HG02763 (cell line): Measurements from ENCODE around the gene TAPT1.

ENCODE experiments used
- ATAC-seq: cut with Tn5 transposase; IDR thresholded peaks from one replicate; pipeline ENCODE4 v1.9.1; 2021; ENCODE audit warnings: mild to moderate bottlenecking, moderate library complexity; ENCODE audit not compliant: unreplicated experiment

The TAPT1 gene

GRCh38 chr4:16250661-16251365 is 24.5 kb upstream of the TAPT1 start:
- ATAC-seq = no peak

DNA sequence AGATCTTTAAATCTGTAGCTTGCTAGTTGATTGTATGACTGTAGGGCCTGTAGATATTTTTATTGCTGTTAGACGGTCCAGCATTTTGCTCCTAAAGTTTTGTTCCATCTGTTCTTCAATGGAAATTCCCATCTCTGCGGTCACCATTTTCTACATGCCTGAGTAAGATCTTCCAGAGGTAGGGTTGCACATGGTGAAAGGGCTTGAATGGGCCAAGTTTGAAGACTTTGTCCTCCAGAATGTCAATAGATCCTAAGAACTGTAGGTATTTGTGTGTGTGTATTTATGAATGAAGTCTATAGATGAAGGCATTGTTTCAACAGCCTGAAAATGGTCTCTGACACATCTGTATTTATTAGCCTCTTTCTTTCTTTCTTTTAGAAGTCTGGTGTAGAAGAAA is 22.3 kb upstream of the TAPT1 start:
- ATAC-seq = no peak

DNA sequence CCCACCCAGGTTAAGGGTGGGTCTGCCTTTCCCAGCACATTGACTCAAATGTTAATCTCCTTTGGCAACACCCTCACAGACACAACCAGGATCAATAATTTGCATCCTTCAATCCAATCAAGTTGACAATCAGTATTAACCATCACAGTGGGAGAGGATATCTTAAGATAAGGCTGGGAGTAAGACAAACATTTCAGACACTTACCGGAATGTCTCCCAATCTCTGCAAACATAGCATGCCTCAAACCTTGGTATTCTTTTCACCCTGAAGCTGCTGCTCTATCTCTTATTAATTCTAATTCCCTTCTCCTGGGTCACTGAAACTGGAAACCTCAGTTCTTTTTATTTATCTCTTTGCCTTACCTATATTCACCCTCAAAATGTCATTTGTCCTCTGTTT is 19.0 kb upstream of the TAPT1 start:
- no peak for ATAC-seq

GRCh38 chr4:16243285-16243684 is 17.0 kb upstream of the TAPT1 start:
- no peak for ATAC-seq

GRCh38 chr4:16240300-16240699 is 14.0 kb upstream of the TAPT1 start:
- ATAC-seq = no peak

DNA sequence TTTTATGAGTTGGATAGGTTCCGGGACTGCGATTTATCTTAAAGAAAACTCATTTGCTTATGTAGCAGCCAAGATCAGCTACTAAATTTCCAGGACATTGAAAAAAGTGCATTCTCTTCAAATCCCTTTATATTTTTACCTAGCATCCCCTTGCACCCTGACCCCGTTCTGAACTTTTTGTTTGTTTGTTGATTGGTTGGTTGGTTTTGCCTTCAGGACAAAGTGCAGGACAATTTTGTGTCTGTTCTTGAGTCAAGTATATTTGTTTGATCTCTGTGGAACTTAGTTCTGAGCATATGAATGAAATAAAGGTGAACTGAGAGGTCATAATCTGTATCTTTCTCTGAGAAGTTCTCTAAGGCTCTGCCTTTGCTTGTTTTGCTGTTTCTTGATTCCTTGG is 12.8 kb upstream of the TAPT1 start:
- ATAC-seq = no peak

DNA sequence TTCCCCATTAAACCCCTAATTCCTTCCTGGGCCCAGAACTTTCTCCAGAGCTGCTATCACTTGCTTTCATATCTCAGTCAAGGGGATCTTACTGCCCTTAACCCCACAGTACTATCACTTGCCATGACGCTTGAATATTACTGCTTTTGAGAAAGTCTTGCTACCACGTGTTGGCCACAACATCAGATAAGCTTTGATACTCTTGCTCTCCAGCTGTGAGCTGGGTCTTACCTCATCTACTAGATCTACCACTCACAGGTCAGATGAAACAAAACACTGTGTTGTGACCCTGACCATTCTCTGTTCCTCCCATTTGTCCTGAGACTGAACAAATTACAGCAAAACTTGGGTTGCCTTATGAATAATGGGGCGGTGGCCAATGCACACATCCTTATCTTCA is 12.1 kb upstream of the TAPT1 start:
- no peak for ATAC-seq

- ATAC-seq = no peak
Observed at GRCh38 chr4:16237715-16238114, 11.4 kb upstream of the TAPT1 start.

GRCh38 chr4:16236402-16237023 is 10.2 kb upstream of the TAPT1 start:
- ATAC-seq = no peak

- ATAC-seq = no peak
Observed at GRCh38 chr4:16235209-16235608, 8.9 kb upstream of the TAPT1 start.

DNA sequence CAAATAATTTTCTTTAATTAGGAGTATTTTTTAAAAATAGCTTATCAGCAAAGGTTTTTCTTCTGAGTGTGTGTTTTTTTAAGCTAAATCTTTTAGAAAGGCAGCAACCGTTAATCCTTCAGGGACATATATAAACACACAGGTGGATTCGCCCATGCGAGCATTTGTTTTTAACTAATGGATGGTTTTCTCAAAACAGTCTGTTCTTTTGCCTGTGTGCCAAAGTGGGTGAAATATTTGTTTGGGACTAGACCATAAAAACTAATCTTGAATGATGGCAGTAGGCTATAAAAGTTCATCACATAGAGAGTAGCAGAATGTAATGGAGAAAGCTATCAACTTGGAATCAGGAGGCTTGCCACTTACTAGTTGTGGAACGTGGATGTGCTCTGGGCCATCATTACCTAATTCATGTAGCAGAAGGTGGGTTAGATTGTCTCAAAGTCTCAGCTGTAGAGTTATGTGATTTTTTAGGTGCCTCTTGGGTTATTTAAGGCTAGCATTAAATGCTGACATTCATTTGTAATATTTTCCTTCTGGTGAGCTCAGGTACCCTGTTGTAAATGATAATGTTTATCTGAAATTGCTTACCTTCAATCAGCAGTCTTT is 7.4 kb upstream of the TAPT1 start:
- no peak for ATAC-seq

- ATAC-seq = no peak
Observed at GRCh38 chr4:16231570-16232245, 5.4 kb upstream of the TAPT1 start.

DNA sequence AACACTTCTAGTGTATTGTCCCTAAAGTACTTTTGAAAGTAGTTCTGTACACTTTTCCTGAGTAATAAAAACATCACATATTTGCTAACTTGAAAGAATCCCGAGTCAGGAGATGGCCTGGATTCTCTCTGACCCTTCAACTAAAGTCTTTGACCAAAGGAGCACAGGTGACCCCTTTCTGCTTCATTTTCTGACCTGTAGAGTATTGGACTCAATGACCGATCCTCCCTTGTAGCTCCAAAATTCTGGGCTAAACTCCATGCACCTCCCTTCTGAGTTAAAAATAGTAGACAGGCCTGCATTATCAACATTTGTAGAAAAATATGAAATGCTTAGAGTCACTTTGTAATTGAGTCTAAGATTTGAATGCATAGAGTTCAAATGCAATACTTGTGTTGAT is 4.0 kb upstream of the TAPT1 start:
- ATAC-seq = no peak

DNA sequence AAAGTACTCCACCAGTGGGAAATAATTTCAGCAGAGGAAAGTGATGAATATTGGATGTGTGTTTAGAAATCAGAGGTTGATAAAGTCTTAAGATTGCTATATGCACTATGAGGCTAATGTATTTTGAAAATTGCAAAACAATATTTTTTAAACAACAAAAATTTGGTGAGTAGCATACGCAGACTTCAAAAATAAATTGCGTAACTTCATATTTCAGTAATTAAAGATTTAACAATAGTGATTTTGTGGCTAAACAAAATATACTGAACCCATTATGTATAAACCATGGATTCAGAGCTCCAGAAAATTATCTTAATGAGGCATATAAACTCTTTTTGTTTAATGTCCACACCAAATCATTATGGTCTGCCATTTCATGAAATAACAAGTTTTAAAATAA is 3.3 kb upstream of the TAPT1 start:
- ATAC-seq = no peak

GRCh38 chr4:16227462-16227868 is 1.2 kb upstream of the TAPT1 start:
- no peak for ATAC-seq

DNA sequence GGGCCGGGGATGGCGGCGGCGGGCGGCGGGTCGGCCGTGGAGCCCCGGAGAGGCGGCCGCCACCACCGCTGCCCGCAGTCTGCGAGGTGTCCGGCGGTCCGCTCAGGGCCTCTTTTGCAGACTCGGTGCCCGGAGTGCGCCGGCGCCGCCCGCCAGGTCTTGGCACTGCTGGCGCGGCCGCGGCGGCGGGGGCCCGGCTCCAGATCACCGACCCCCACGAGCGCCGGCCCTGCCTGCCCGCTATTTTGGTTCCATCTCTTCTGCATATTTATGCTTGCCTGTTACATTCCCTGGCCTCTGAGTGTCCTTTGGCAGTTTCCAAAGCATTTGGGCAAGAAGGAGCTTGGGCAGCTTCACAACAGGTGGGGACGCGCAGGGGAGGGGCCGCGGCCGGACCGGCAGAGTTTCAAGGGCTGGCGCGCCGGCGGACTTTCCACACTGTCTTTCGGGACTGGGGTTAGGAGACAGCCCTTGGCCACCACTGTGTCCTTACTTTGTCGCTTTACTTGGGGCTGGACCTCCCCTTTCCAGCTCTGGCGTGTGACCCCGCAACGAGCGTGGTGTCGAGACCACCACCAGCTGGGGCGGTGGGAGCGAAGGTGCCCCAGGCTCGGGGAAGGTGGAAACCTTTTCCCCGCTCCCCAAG is 668 bp upstream of the TAPT1 start:
- peak; percentile 35 for ATAC-seq

GRCh38 chr4:16225167-16225862 is 956 bp downstream of the TAPT1 start:
- peak; percentile 0 for ATAC-seq

GRCh38 chr4:16224264-16225166 is 1.8 kb downstream of the TAPT1 start:
- ATAC-seq = no peak

- no peak for ATAC-seq
Observed at GRCh38 chr4:16222957-16223527, 3.2 kb downstream of the TAPT1 start.
